ENCODE results near the gene MSH3. TPM values are rescaled to one million over a fixed set of nuclear protein-coding genes. Genes with fewer than 3 reads are reported as not detected.

The MSH3 gene
- polyA plus RNA-seq, 1 of the 3 experiments (the other 2 are of a cell fraction), result 3.5 TPM

DNA sequence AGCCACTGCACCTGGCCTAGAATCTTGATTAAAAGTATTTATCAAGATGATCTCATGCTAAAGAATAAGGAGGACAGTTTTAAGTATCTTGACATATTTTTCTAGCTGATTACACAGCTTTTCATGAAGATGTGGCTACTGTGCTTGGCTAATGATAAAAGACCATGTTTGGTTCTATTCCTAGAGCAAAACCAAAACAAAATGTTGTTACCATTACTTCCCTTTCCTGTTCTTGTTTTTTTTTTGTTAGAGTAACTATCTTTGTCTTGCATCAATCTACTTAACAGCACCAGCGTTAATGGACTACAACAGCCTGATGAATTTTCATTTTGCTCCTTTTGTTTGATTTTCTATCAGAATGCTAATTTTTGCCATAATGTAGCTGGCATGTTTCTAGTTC is 86.5 kb downstream of the MSH3 start (continued):
- TF ChIP-seq ZBTB33 (IDR thresholded peaks at IDR 0.05; ENCODE audit: borderline replicate concordance, low read depth) (no peak), FOSL2 (IDR thresholded peaks at IDR 0.05; ENCODE audit: borderline replicate concordance, low read depth) (no peak), RXRA (IDR thresholded peaks at IDR 0.05; ENCODE audit: borderline replicate concordance, low read depth) (no peak), FOXM1 (IDR thresholded peaks at IDR 0.05; ENCODE audit: low read depth) (no peak)

DNA sequence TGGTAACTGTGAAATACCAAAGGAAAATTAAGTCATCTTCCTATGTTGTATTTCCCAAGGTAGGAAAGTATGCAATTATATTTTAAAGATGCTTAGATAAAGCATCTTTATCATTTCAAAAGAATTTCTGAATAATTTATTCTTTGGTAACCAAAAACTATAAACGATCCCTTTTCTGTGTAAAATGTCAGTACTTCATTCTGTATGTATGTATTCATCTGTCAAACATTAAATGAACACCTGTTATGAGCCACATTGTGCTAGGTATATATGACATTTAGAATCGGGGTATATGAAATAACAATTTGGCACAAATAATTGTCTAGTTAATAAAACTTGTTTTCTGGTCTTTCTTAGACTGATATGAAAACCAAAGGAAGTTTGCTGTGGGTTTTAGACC is 89.7 kb downstream of the MSH3 start:
- Histone ChIP-seq H3K4me3 (ENCODE audit: low read depth in 2 of 2, low read length in 1 of 2) (no peak overlapping the region), H3K4me1 (ENCODE audit: control insufficient read depth in 1 of 2, insufficient read depth in 2 of 2, low read depth in 1 of 2, low read length in 1 of 2) (no peaks in the 10 kb centered on the region), H3K36me3 (replicated peaks in 1 of 2; ENCODE audit: control insufficient read depth in 1 of 2, insufficient read depth in 2 of 2, low read length in 1 of 2) (peaks cover 37 to 50% of the 10 kb centered on the region in 2 experiments), H2AFZ (ENCODE audit: low read depth) (no peak overlapping the region), H3K27ac (ENCODE audit: low read depth in 2 of 2, low read length in 1 of 2) (no peak overlapping the region), H4K20me1 (ENCODE audit: insufficient read depth) (no peaks in the 10 kb centered on the region), H3K9me2 (no peaks in the 10 kb centered on the region), H3K27me3 (ENCODE audit: insufficient read depth) (no peaks in the 10 kb centered on the region), H3F3A (replicated peaks; ENCODE audit: insufficient read depth) (no peaks in the 10 kb centered on the region), H3K4me2 (no peak overlapping the region), H3K9me3 (no peaks in the 10 kb centered on the region), H3K9ac (no peak overlapping the region), H3K79me2 (ENCODE audit: insufficient read depth) (no peaks in the 10 kb centered on the region)
- no peak for DNase-seq
- CTCF ChIA-PET, result no interaction called here
- POLR2A ChIA-PET, result no interaction called here
- TF ChIP-seq TCF12 (IDR thresholded peaks at IDR 0.05) (no peak), CHD2 (IDR thresholded peaks at IDR 0.05; ENCODE audit: low read length, partially characterized antibody) (no peak), GABPA (IDR thresholded peaks at IDR 0.05; ENCODE audit: low read depth) (no peak), GATA2 (CRISPR knock-in tag; IDR thresholded peaks at IDR 0.05) (no peak), FOXJ3 (CRISPR knock-in tag; IDR thresholded peaks at IDR 0.05) (no peak), NRF1 (IDR thresholded peaks at IDR 0.05; ENCODE audit: low read depth, low read length) (no peak), MEF2A (IDR thresholded peaks at IDR 0.05; ENCODE audit: borderline replicate concordance, low read depth) (no peak), NFIC (IDR thresholded peaks at IDR 0.05; ENCODE audit: borderline replicate concordance) (no peak), POLR2AphosphoS5 (IDR thresholded peaks at IDR 0.05; ENCODE audit: low read depth, low read length) (no peak), RCOR1 (IDR thresholded peaks at IDR 0.05; ENCODE audit: low read length) (no peak), SIN3A (IDR thresholded peaks at IDR 0.05; ENCODE audit: borderline replicate concordance, low read depth, low read length) (no peak), TEAD4 (IDR thresholded peaks at IDR 0.05; ENCODE audit: borderline replicate concordance, insufficient read depth) (no peak), RXRA (IDR thresholded peaks at IDR 0.05; ENCODE audit: borderline replicate concordance, low read depth) (no peak), MXI1 (IDR thresholded peaks at IDR 0.05; ENCODE audit: low read depth, low read length) (no peak), CTCF (IDR thresholded peaks at IDR 0.05) (no peak), ELF1 (IDR thresholded peaks at IDR 0.05) (no peak), YY1 (IDR thresholded peaks at IDR 0.05; ENCODE audit: low read depth) (no peak)
- TF ChIP-seq, protein P1, sequence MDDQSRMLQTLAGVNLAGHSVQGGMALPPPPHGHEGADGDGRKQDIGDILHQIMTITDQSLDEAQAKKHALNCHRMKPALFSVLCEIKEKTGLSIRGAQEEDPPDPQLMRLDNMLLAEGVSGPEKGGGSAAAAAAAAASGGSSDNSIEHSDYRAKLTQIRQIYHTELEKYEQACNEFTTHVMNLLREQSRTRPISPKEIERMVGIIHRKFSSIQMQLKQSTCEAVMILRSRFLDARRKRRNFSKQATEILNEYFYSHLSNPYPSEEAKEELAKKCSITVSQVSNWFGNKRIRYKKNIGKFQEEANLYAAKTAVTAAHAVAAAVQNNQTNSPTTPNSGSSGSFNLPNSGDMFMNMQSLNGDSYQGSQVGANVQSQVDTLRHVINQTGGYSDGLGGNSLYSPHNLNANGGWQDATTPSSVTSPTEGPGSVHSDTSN (IDR thresholded peaks at IDR 0.05), result no peak
- 95% methylated on average over 2 of the region's 2 CpGs for whole genome bisulfite sequencing (ENCODE audit: low lambda C conversion rate)
